COLO829 (cell line): ENCODE measurements around the gene SEMA3C.

ENCODE experiments used
- DNase-seq: peaks from one replicate; pipeline ENCODE4 v3.0.0; 2012; ENCODE audit warnings: low spot score

The SEMA3C gene

GRCh38 chr7:80775897-80776296, 143.0 kb downstream of the SEMA3C start:
- no peak for DNase-seq

GRCh38 chr7:80775482-80775881, 143.4 kb downstream of the SEMA3C start:
- no peak for DNase-seq

GRCh38 chr7:80774843-80775242, 144.0 kb downstream of the SEMA3C start:
- no peak for DNase-seq

GRCh38 chr7:80773787-80774508, 144.9 kb downstream of the SEMA3C start:
- no peak for DNase-seq

GRCh38 chr7:80772347-80772993, 146.4 kb downstream of the SEMA3C start:
- DNase-seq, result no peak

- no peak for DNase-seq
Observed at GRCh38 chr7:80771523-80771922, 147.3 kb downstream of the SEMA3C start.

- DNase-seq, result no peak
Observed at GRCh38 chr7:80770675-80771081, 148.2 kb downstream of the SEMA3C start.

- DNase-seq, result no peak
Observed at GRCh38 chr7:80770061-80770460, 148.8 kb downstream of the SEMA3C start.

GRCh38 chr7:80768756-80769155, 150.1 kb downstream of the SEMA3C start:
- DNase-seq, result no peak

- no peak for DNase-seq
Observed at GRCh38 chr7:80767654-80768053, 151.2 kb downstream of the SEMA3C start.

- DNase-seq, result no peak
Observed at GRCh38 chr7:80766724-80767123, 152.1 kb downstream of the SEMA3C start.

- DNase-seq, result no peak
Observed at GRCh38 chr7:80764132-80764531, 154.7 kb downstream of the SEMA3C start.

- DNase-seq, result no peak
Observed at GRCh38 chr7:80763704-80764103, 155.1 kb downstream of the SEMA3C start.

GRCh38 chr7:80763289-80763688, 155.6 kb downstream of the SEMA3C start:
- peak; percentile 69 for DNase-seq

- no peak for DNase-seq
Observed at GRCh38 chr7:80760292-80760691, 158.6 kb downstream of the SEMA3C start.

- DNase-seq, result no peak
Observed at GRCh38 chr7:80752954-80753690, 165.7 kb downstream of the SEMA3C start.

GRCh38 chr7:80749270-80749669, 169.6 kb downstream of the SEMA3C start:
- DNase-seq, result no peak

GRCh38 chr7:80748363-80749042, 170.3 kb downstream of the SEMA3C start:
- peak; percentile 40 for DNase-seq

GRCh38 chr7:80740778-80741545, 177.9 kb downstream of the SEMA3C start:
- DNase-seq, result no peak

- no peak for DNase-seq
Observed at GRCh38 chr7:80736371-80737125, 182.3 kb downstream of the SEMA3C start.

- DNase-seq, result no peak
Observed at GRCh38 chr7:80735330-80735729, 183.5 kb downstream of the SEMA3C start.
